Stimulated activated CD8-positive, alpha-beta memory T cell treated with anti-CD3 and anti-CD28 coated beads, Interleukin-7, amount 100 ng/mL, for 1 hour (primary cell): ENCODE data around the gene PCBP3.

ENCODE experiments used
- DNase-seq, 2 donors: peaks; one replicate each; pipeline ENCODE4 v3.0.0-alpha.2; 2020; ENCODE audit warnings: low read depth in 2 of 2

The PCBP3 gene

GRCh38 chr21:45861156-45861870, 217.8 kb downstream of the PCBP3 start:
- no peak for DNase-seq

GRCh38 chr21:45862543-45863207, 219.2 kb downstream of the PCBP3 start:
- no peak for DNase-seq

- DNase-seq = no peak
Measured at GRCh38 chr21:45863267-45863666, 219.7 kb downstream of the PCBP3 start.

- no peak for DNase-seq
Measured at GRCh38 chr21:45863751-45864150, 220.2 kb downstream of the PCBP3 start.

GRCh38 chr21:45864436-45864835, 220.9 kb downstream of the PCBP3 start:
- no peak for DNase-seq

DNA sequence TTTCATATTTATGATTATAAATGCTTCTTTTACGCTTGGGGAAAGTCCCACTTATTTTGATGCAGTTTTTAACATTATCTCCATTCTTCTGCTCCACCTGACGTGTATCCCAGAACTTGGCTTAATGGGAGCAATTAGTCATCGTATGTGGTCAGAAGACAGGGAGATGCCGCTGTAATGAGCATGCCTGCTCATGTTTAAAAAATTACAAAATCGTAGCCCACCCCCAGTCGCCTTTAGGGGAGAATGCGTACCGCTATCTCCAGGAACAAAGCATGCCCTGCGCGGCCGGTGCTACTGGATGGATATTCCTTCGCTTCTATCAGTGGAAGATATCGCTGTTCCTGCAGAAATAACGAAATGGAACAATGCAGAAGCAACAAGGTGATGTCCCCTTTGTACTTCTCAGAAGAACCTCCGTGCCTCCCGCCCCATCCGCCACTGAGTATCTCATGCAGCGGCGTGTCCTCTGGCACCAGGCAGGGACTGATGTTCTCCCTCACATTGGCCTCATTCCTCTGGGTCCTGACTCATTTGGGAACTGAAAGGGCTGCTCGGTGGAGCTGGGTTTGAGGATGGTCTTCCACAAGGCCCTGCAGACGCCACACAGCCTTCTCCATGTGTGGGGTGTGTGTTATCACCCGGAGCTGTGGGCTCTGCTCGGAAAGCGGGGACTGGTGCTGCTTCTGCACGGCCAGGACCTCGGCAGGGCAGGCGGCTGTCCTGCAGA, 221.7 kb downstream of the PCBP3 start:
- DNase-seq = no peak

GRCh38 chr21:45866551-45866950, 223.0 kb downstream of the PCBP3 start:
- no peak for DNase-seq

- no peak for DNase-seq
Measured at GRCh38 chr21:45867041-45867666, 223.6 kb downstream of the PCBP3 start.

DNA sequence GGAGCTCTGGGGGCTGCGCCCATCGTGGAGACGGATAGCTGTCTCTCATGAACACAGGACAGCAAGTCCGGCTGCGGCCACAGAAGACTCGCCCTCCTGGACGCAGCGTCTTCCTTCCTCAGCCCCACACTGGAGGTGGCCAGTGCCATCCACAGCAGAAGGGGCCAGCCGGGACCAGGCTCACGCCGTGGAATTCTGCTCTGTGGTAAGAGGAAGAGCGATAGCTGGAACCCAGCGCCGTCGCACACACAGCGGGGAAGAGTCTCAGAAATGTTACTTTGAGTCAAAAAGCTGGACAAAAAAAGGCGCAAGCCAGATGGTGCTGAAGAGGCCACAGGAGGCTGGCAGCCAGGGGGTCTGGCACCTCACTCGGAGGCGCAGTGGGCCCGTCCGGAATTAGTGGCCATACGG, 224.2 kb downstream of the PCBP3 start:
- DNase-seq = no peak

DNA sequence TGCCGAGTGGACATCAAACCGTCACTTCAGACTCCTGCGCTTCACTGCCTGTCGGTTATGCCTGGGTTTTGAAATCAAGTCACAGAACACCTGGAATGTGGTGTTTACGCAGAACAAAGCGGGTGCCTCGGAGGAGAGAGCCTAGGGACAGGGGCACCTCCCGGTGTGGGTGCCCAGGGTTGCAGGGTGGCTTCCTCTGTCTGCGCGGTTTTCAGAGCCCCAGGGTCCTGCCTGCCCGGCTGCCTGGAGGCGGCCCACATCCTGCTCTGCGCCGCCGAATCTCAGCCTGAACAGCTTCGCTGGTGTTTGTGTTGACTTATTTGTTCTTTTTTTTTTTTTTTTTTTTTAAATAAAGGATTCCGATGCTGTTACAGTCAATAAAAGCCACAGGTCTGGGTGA, 224.6 kb downstream of the PCBP3 start:
- DNase-seq = no peak

GRCh38 chr21:45868488-45868887, 225.0 kb downstream of the PCBP3 start:
- DNase-seq = no peak

GRCh38 chr21:45869121-45870007, 225.8 kb downstream of the PCBP3 start:
- no peak for DNase-seq

DNA sequence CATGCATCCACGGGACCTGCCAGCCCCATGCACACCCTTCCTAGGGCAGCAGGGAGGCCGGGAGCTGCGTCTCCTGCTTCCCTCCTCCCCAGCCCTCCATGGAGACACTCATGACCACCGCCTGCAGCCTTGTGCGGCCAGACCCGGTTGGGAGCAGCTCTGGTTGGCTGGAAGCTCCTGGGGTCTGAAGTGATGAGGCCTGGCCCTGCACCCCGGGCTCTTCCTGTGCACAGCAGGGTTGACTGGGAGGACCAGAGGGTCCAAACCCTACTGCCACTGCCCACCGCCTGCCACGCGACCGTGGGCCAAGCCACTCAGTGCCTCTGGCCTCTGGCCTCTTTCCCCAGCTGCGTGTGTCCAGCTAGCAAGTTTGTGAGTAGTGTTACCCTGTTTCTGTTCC, 226.9 kb downstream of the PCBP3 start:
- DNase-seq = no peak

- no peak for DNase-seq
Measured at GRCh38 chr21:45870851-45871615, 227.5 kb downstream of the PCBP3 start.

DNA sequence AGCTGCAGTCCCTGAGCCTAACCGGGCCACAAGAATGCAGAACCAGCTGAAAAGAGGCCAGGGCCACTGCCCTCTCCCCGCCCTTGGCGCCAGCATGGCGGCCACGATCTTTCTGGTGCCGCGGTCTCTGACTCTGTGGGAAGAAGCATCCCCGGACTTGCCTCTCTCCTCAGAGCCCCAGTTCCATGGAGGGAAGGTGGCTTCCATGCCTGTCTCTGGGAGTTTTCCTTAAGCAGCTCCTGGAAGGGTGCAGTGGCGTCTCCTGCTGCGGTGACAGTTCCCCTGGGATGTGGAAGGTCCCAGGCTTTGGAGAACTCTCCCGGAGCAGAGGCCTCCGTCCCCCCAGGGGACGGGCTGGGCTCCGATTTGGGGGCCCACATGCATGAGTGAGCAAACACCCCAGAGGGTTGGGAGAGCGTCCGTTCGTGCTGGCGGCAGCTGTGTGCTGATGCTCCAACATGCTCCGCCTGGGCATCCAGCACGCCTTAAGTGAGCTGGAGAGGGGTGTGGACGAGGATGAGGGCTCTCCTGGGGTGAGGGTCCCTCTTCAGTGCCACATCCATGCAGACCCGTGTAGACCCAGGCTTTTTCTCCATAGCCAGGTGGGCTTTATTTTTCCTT, 228.2 kb downstream of the PCBP3 start:
- no peak for DNase-seq

GRCh38 chr21:45872471-45872870, 228.9 kb downstream of the PCBP3 start:
- no peak for DNase-seq

DNA sequence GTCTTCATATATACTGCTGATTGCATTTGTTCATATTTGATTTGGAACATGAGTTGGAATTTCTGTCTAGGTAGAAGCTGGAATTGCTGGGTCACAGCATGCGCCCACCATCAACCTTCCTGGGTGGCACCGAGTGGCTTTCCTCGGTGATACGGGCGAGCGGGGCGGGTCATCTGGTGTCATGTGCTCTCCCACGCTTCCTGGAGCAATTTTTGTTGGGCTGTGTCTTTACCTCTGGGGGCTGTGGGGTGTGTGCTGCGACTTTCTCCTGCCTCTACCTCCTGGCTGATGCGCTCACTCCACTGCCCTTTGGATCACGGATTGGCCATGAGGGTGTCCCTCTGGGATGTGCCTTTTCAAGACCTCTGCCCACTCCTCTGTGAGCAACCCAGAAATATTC, 229.4 kb downstream of the PCBP3 start:
- DNase-seq = no peak

DNA sequence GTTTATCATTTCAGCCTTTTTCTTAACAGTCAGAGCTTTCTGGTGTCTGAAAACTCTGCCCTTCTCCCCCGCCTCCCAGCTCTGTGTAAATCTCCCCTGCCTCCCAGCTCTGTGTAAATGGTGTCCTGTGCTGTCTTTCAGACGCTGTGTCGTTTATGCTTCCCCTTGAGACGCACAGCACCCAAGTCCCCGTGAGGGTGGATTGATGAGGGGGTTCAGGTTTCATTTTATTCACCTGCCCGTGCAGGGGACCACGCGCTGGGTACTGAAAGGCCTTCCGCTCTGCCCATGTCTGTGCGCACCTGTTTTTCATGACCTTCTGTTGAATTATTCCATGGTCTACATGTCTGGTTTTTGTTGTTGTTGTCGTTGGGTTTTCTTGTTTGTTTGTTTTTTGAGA, 229.9 kb downstream of the PCBP3 start:
- DNase-seq = no peak

- DNase-seq = no peak
Measured at GRCh38 chr21:45873866-45874265, 230.3 kb downstream of the PCBP3 start.

DNA sequence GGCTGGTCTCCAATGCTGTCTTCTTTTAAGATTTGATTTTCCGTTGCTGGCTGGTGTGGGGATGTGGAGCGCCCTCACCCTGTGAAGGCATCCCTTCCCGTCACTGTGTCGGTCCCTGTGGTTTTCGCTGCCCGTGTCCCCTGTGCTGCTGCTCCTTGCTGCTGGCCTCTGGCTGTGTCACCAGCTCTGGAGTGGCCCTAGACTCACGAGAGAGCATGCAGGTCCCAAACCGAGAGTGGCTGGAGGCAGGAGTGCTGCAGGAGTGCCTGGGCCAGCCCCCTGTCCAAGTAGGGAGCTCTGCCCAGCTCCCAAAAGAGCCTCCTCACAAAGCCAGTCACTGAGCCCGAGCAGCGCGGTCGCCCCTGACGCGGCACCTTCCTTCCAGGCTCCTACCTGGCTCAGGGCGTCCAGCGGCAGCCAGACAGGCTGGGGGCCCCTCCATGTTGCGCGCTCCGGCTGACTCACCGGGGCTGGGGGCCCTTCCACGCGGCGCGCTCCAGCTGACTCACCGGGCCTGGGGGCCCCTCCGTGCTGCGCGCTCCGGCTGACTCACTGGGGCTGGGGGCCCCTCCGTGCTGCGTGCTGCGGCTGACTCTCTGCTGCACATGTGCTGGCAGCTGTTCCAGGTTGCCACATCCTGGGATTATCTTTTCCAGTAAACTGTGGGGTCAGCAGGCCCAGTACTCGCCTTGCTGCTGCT, 231.3 kb downstream of the PCBP3 start:
- no peak for DNase-seq
